ENCODE results near the gene EBF4. TPM values are rescaled to one million over a fixed set of nuclear protein-coding genes. Genes with fewer than 3 reads are reported as not detected.

The EBF4 gene
- total RNA-seq, 2 experiments from 2014 or later: 1.5 to 4.4 TPM

GRCh38 chr20:2752567-2753460 is 60.2 kb downstream of the EBF4 start:
- H3K36me3 ChIP-seq (ENCODE audit: insufficient read depth, low read length): no peaks in the 10 kb centered on the region
- CTCF ChIA-PET (ENCODE audit: unreplicated experiment): no interaction called here
- intact Hi-C loops (cut with micrococcal nuclease; ENCODE audit: unreplicated experiment): no loop called here
- H3K27ac ChIP-seq (ENCODE audit: low read depth, low read length, poor library complexity, severe bottlenecking): no peak overlapping the region
- H3K4me2 ChIP-seq (ENCODE audit: low read length): peak overlapping the region; percentile 52; the same call in 1 of the 2 replicates
- no peaks in the 10 kb centered on the region for H4K20me1 ChIP-seq (ENCODE audit: insufficient read depth, low read length)
- DNase-seq (ENCODE audit: low spot score): no peak
- POLR2A ChIA-PET: no interaction called here
- no TSS peak for BruUV-seq (replicated peaks)
- no peak overlapping the region for H3K4me3 ChIP-seq (ENCODE audit: low read depth, low read length, poor library complexity, severe bottlenecking)
- TF ChIP-seq EZH2phosphoT487 (IDR thresholded peaks at IDR 0.05; ENCODE audit: borderline replicate concordance, low read depth, low read length): no peak
- TF ChIP-seq CTCF (conservative IDR thresholded peaks at IDR 0.05; ENCODE audit: low read length): peak; percentile 68
- H3K9me3 ChIP-seq (ENCODE audit: low read length): no peaks in the 10 kb centered on the region
- H3K9me2 ChIP-seq (ENCODE audit: insufficient read depth, low read length): no peaks in the 10 kb centered on the region
- H3K4me1 ChIP-seq (ENCODE audit: insufficient read depth, low read length, poor library complexity, severe bottlenecking): no peaks in the 10 kb centered on the region
- no peaks in the 10 kb centered on the region for H3K79me2 ChIP-seq (ENCODE audit: insufficient read depth, low read depth, low read length)
- H2AFZ ChIP-seq (ENCODE audit: low read length): no peak overlapping the region

- no peak overlapping the region for H3K4me2 ChIP-seq (ENCODE audit: low read length)
- no peaks in the 10 kb centered on the region for H3K36me3 ChIP-seq (ENCODE audit: insufficient read depth, low read length)
- no TSS peak for BruUV-seq (replicated peaks)
- no peak overlapping the region for H3K27ac ChIP-seq (ENCODE audit: low read depth, low read length, poor library complexity, severe bottlenecking)
- CTCF ChIA-PET (ENCODE audit: unreplicated experiment): no interaction called here
- no peaks in the 10 kb centered on the region for H3K4me1 ChIP-seq (ENCODE audit: insufficient read depth, low read length, poor library complexity, severe bottlenecking)
- no peak overlapping the region for H2AFZ ChIP-seq (ENCODE audit: low read length)
- POLR2A ChIA-PET: no interaction called here
- no peaks in the 10 kb centered on the region for H4K20me1 ChIP-seq (ENCODE audit: insufficient read depth, low read length)
- TF ChIP-seq EZH2phosphoT487 (IDR thresholded peaks at IDR 0.05; ENCODE audit: borderline replicate concordance, low read depth, low read length) (no peak), CTCF (conservative IDR thresholded peaks at IDR 0.05; ENCODE audit: low read length) (no peak)
- no peak overlapping the region for H3K4me3 ChIP-seq (ENCODE audit: low read depth, low read length, poor library complexity, severe bottlenecking)
- H3K79me2 ChIP-seq (ENCODE audit: insufficient read depth, low read depth, low read length): no peaks in the 10 kb centered on the region
- DNase-seq (ENCODE audit: low spot score): no peak
- no peaks in the 10 kb centered on the region for H3K9me2 ChIP-seq (ENCODE audit: insufficient read depth, low read length)
- intact Hi-C loops (cut with micrococcal nuclease; ENCODE audit: unreplicated experiment): no loop called here
- H3K9me3 ChIP-seq (ENCODE audit: low read length): no peaks in the 10 kb centered on the region
Measured at GRCh38 chr20:2753461-2754040, 61.0 kb downstream of the EBF4 start.

GRCh38 chr20:2754424-2754823 is 61.8 kb downstream of the EBF4 start:
- H3K79me2 ChIP-seq (ENCODE audit: insufficient read depth, low read depth, low read length): no peaks in the 10 kb centered on the region
- CTCF ChIA-PET (ENCODE audit: unreplicated experiment): no interaction called here
- H3K36me3 ChIP-seq (ENCODE audit: insufficient read depth, low read length): no peaks in the 10 kb centered on the region
- no peaks in the 10 kb centered on the region for H3K9me3 ChIP-seq (ENCODE audit: low read length)
- peaks cover 7% of the 10 kb centered on the region for H3K4me1 ChIP-seq (ENCODE audit: insufficient read depth, low read length, poor library complexity, severe bottlenecking)
- no peak overlapping the region for H3K27ac ChIP-seq (ENCODE audit: low read depth, low read length, poor library complexity, severe bottlenecking)
- POLR2A ChIA-PET: no interaction called here
- H3K9me2 ChIP-seq (ENCODE audit: insufficient read depth, low read length): no peaks in the 10 kb centered on the region
- H2AFZ ChIP-seq (ENCODE audit: low read length): no peak overlapping the region
- no peak for DNase-seq (ENCODE audit: low spot score)
- H4K20me1 ChIP-seq (ENCODE audit: insufficient read depth, low read length): no peaks in the 10 kb centered on the region
- no peak overlapping the region for H3K4me2 ChIP-seq (ENCODE audit: low read length)
- intact Hi-C loops (cut with micrococcal nuclease; ENCODE audit: unreplicated experiment): no loop called here
- TF ChIP-seq EZH2phosphoT487 (IDR thresholded peaks at IDR 0.05; ENCODE audit: borderline replicate concordance, low read depth, low read length) (no peak), CTCF (conservative IDR thresholded peaks at IDR 0.05; ENCODE audit: low read length) (no peak)
- no peak overlapping the region for H3K4me3 ChIP-seq (ENCODE audit: low read depth, low read length, poor library complexity, severe bottlenecking)
- BruUV-seq (replicated peaks): no TSS peak
